ENCODE measurements around the gene SLC12A6. TPM values are rescaled to one million over a fixed set of nuclear protein-coding genes. Genes with fewer than 3 reads are reported as not detected.

The SLC12A6 gene
- total and polyA plus RNA-seq, 2 of the 13 experiments (the other 11 are each of a cell fraction or from before 2014, with no cell fraction given), result 15.2 to 30.1 TPM

DNA sequence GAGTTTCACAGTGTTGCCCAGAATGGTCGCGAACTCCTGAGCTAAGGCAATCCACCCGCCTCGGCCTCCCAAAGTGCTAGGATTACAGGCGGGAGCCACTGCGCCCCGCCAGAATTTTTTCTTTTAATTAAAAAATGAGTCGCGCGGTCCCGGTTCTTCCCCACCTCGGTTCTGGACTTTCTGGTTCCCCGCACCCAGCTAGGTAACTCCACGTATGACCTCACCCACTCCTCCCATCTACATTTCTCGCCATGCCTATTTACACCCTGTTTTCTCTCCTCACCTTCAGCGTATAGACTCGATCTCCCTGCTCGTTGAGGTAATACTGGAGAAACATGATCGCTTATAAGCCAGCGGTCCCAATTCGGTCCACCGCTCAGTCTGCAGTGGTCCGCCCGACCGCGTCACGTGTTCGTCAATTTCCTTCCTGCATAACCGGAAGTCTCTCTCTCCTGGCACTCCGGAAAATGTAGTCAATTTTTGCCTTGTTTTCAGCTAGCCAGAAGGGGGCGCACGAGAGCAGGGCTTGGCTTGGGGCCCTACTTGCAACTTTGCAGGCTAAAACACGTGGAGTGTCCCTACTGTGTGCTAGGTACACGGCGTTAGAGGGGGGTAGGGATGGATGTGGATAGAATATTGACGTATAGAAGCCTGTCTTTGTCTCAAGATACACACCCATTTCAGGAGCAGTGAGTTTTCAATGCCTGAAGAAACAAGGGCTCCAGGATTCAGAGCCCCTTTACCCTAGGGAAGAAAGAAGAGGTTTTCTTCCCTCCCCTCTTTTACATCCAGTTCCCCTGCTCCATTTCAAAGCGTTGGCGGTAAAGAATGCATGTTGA, 5.4 kb upstream of the SLC12A6 start, which contains the start of the genes NOP10 and NUTM1 (continued):
- TF ChIP-seq, protein P1, sequence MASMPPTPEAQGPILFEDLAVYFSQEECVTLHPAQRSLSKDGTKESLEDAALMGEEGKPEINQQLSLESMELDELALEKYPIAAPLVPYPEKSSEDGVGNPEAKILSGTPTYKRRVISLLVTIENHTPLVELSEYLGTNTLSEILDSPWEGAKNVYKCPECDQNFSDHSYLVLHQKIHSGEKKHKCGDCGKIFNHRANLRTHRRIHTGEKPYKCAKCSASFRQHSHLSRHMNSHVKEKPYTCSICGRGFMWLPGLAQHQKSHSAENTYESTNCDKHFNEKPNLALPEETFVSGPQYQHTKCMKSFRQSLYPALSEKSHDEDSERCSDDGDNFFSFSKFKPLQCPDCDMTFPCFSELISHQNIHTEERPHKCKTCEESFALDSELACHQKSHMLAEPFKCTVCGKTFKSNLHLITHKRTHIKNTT (CRISPR knock-in tag; IDR thresholded peaks at IDR 0.05), result no peak
- TF ChIP-seq MIXL1 (CRISPR knock-in tag; IDR thresholded peaks at IDR 0.05), result peak; percentile 73; the same call in 1 of the 2 replicates
- TF ChIP-seq, protein P2, sequence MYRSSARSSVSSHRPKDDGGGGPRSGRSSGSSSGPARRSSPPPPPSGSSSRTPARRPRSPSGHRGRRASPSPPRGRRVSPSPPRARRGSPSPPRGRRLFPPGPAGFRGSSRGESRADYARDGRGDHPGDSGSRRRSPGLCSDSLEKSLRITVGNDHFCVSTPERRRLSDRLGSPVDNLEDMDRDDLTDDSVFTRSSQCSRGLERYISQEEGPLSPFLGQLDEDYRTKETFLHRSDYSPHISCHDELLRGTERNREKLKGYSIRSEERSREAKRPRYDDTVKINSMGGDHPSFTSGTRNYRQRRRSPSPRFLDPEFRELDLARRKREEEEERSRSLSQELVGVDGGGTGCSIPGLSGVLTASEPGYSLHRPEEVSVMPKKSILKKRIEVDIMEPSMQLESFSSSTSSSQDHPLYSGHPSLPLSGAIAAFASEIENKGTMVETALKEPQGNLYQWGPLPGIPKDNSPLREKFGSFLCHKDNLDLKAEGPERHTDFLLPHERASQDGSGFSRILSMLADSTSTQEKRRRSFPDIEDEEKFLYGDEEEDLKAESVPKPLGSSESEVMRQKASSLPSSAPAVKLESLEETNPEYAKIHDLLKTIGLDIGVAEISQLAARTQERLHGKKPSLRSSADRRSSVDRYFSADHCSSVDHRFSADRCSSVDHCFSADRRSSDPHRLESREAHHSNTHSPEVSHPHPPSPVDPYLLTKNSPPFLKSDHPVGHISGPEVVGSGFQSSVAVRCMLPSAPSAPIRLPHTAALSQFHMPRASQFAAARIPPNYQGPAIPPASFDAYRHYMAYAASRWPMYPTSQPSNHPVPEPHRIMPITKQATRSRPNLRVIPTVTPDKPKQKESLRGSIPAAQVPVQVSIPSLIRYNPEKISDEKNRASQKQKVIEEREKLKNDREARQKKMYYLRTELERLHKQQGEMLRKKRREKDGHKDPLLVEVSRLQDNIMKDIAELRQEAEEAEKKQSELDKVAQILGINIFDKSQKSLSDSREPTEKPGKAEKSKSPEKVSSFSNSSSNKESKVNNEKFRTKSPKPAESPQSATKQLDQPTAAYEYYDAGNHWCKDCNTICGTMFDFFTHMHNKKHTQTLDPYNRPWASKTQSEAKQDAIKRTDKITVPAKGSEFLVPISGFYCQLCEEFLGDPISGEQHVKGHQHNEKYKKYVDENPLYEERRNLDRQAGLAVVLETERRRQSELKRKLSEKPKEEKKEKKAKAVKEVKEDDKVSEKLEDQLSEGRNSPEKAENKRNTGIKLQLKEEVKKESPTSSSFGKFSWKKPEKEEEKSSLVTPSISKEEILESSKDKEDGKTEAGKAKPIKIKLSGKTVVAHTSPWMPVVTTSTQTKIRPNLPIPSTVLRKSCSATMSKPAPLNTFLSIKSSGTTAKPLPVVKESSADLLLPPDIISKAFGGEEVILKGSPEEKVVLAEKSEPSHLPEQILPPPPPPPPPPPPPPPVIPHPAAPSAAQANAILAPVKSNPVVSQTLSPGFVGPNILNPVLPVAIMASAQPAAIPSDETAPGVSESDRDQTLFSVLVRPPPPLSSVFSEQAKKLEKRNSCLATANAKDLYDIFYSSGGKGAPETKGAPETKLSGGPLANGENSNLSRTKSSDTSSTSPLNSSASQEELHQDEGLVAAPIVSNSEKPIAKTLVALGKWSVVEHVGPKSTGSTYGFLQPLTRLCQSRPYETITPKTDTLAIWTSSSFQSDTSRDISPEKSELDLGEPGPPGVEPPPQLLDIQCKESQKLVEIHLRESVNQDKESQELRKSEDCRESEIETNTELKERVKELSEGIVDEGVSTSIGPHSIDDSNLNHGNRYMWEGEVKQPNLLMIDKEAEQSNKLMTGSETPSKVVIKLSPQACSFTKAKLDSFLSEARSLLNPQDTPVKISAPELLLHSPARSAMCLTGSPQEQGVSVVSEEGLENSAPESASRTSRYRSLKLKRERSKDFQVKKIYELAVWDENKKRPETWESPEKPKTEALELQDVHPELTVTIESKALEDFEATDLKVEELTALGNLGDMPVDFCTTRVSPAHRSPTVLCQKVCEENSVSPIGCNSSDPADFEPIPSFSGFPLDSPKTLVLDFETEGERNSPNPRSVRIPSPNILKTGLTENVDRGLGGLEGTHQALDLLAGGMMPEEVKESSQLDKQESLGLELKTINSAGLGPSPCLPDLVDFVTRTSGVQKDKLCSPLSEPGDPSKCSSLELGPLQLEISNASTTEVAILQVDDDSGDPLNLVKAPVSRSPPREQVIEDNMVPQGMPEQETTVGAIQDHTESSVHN (CRISPR knock-in tag; IDR thresholded peaks at IDR 0.05), result no peak
- no peak for TF ChIP-seq ZKSCAN5 (CRISPR knock-in tag; IDR thresholded peaks at IDR 0.05)
- TF ChIP-seq PCBP1 (IDR thresholded peaks at IDR 0.05; ENCODE audit: borderline replicate concordance, low read depth, low read length), result no peak
- peak; percentile 94 for TF ChIP-seq MAX (IDR thresholded peaks at IDR 0.05)
- TF ChIP-seq CSRNP1 (CRISPR knock-in tag; IDR thresholded peaks at IDR 0.05), result peak; percentile 75; the same call in 1 of the 2 replicates
- TF ChIP-seq SPEN (CRISPR knock-in tag; IDR thresholded peaks at IDR 0.05; ENCODE audit: low read depth), result peak; percentile 74
- TF ChIP-seq KAT2B (IDR thresholded peaks at IDR 0.05; ENCODE audit: borderline replicate concordance, low read depth, low read length), result no peak
- TF ChIP-seq REST (IDR thresholded peaks at IDR 0.05; ENCODE audit: borderline replicate concordance in 1 of 2, low read depth in 1 of 2, low read length in 2 of 2), result peak in 1 of 2 experiments; percentile 22; a peak in 1 of 4 replicates
- peak; percentile 62; the same call in 1 of the 2 replicates for TF ChIP-seq ZFP90 (CRISPR knock-in tag; IDR thresholded peaks at IDR 0.05; ENCODE audit: borderline replicate concordance)
- TF ChIP-seq ZBTB38 (CRISPR knock-in tag; IDR thresholded peaks at IDR 0.05), result peak; percentile 65; the same call in 1 of the 2 replicates

Data from HepG2 (cell line).